Measurements from ENCODE around the gene CACNA2D3. TPM values are rescaled to one million over a fixed set of nuclear protein-coding genes. Genes with fewer than 3 reads are reported as not detected.
"Not testable (repeated sequence)": the region's sequence is repeated elsewhere in the genome, so short reads cannot be mapped to it uniquely, and the experiment has no call there.

Gene CACNA2D3
- polyA plus RNA-seq, 1 donor = 1.9 TPM

- DNase-seq (ENCODE audit: low read depth) = not testable (repeated sequence)
Observed at GRCh38 chr3:54464554-54464953, 342.2 kb downstream of the CACNA2D3 start.

DNA sequence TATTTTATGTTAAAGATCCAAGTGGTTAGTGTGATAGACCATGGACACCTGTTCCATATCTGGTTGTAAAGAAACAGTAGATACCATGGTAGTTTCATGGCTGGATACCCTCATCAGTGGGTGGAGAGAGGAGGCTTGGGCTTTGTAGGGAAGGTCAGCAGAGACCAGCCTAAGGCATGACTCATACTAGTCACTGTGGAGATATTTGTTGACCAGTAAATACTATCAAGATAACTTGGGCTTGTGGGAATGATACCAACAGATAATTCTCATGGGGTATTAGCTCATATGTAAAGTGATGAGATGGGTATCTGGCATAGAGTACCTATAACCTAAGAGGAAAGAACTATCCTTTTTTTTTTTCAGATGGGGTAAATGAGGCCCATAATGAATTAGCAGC, 354.5 kb downstream of the CACNA2D3 start:
- DNase-seq (ENCODE audit: low read depth) = no peak

DNA sequence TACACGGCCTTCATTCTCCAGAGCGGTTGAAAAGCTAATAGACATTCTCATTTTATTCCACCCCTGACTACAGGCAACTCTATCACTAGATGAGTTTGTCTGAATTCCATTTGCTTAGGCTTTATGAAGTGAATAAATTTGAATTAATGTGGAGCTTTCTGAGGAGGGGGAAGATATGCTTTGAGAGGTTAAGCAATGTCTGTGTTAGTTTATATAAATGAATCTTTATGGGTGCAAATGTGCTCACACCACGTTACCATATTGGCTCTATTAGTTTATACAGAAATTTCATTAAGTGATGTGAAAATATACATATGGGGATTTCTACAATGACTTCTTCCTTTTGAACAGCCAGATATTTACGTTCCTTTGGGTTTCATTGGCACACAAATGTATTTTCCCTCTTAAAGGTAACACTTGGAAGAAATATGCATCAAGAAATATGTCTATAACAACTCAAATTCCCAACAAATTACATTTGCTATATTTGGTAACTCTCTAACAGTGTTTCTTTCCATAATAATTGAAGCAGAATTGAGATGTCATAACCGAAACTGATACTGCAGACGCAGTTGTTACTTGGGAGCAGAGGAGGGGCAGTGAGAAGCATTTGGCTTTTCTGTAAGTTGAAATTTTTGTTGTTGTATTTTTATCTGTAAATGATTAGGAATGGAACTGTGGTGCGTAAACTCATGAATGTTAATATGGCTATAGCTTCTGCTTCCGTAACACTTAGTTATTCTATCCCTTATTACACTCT, 359.4 kb downstream of the CACNA2D3 start:
- DNase-seq (ENCODE audit: low read depth) = no peak

DNA sequence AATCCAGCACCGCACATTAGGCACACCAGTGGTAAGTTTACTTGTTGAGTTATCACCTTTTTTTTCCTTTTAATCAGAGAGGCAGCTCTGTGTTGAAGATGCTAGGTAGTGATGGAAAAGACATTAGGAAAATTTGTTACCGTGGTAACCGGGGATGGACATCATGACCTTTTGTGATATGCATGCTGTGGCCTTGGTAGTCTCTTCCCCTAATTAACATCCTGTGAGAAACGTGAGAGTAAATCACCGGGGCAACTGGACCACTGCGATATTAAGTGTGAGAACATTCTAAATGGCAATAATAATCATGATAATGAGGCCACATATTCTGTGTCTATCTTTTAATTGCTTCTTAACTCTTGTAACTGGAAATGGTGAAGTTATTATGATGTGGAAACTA, 362.0 kb downstream of the CACNA2D3 start:
- no peak for DNase-seq (ENCODE audit: low read depth)

DNA sequence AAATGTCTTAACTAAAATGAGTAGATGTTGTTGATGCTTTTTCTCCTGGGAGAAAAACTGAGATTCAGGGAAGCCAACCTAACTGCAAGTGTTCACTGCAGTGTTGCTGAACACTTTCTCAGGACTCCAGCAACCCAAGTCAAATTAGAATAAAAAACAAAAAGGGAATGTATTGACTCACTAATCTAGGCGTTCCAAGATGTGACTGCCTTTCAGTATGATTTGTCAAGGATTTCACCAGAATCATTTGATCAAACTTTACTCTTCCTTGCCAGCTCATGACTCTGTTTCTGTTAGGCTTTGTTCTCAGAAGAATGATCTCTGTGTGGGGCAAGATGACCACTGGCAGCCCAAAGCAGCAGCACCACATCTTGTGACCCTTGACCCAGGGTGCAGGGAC, 364.0 kb downstream of the CACNA2D3 start:
- DNase-seq (ENCODE audit: low read depth) = no peak

- no peak for DNase-seq (ENCODE audit: low read depth)
Observed at GRCh38 chr3:54488297-54488696, 365.9 kb downstream of the CACNA2D3 start.

DNA sequence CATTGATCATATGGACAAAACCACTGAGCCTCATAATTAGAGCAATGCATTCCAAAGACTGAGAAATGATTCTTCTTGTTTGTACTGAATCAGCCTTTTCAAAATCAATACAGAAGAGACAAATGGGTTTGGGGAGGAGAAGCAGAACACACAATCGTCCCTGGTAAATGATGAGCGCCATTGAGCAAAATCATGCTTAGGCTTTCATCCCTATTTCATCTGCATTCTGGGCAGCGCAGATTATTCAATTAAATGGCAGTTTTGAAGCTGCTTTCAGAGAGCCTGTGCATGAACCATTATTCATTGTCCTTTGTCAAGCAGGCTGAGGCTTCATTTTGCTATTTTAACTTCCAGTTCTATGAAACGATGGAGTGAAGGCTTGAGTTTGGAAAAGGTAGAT, 371.9 kb downstream of the CACNA2D3 start:
- no peak for DNase-seq (ENCODE audit: low read depth)

DNA sequence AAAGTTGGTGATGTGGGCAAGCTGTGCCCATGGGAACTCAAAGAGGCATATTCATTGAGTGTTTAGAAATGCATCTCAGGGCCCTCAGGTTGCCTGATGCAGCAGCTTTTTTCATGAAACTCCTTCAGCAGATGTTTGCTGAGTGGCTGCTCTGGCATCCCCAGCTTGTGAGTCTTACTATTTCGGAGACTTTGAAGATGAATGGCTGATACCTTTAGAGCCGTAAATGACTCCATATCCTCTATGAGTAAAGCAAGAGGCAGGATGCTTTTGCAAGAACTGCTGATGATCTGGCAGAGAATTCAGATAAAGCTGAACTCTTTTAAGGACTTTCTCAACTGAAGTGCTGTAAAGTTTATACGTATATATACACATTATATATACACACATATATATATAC, 384.3 kb downstream of the CACNA2D3 start:
- DNase-seq (ENCODE audit: low read depth) = no peak

GRCh38 chr3:54507876-54508460, 385.6 kb downstream of the CACNA2D3 start:
- no peak for DNase-seq (ENCODE audit: low read depth)

- no peak for DNase-seq (ENCODE audit: low read depth)
Observed at GRCh38 chr3:54510506-54510905, 388.2 kb downstream of the CACNA2D3 start.

GRCh38 chr3:54511766-54512365, 389.5 kb downstream of the CACNA2D3 start:
- no peak for DNase-seq (ENCODE audit: low read depth)

- DNase-seq (ENCODE audit: low read depth) = no peak
Observed at GRCh38 chr3:54514006-54514405, 391.7 kb downstream of the CACNA2D3 start.

- DNase-seq (ENCODE audit: low read depth) = no peak
Observed at GRCh38 chr3:54514416-54514815, 392.1 kb downstream of the CACNA2D3 start.

DNA sequence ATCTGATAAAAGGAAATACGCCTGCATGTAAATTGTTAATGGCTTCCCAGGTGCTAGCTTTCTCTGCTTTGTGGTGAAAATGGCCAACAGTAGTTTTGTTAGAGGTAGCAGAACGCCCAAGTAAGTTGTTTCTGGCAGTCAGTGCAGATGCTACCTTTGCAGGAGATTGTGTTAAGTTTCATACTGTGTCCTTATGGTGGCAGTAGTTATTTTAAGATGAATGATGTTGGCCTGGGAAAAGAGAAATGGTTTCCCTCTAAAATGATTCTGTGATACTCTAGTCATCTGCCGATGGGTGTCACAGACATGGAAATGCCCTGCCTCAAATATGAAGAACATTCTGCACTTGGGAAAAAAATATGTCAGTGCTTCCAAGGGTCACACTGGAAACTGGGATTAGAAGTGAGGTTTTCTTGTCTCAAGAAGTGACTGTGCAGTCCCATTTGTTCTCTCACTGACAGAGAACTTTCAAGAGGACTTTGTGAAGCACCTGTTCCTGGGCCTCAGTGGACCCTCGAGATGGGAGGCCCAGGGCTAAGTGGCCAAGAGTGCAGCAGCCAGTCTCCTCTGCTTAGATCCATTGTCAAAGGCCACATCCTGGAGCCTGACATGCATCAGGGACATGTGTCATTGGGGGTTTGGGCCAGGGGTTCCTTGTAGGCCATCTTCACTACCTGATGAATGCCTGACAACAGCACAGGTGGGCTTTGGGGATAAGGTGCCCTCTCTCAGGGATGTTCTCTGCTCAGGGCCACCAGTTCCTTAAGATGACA, 393.3 kb downstream of the CACNA2D3 start:
- no peak for DNase-seq (ENCODE audit: low read depth)

- DNase-seq (ENCODE audit: low read depth) = no peak
Observed at GRCh38 chr3:54517424-54517823, 395.1 kb downstream of the CACNA2D3 start.

DNA sequence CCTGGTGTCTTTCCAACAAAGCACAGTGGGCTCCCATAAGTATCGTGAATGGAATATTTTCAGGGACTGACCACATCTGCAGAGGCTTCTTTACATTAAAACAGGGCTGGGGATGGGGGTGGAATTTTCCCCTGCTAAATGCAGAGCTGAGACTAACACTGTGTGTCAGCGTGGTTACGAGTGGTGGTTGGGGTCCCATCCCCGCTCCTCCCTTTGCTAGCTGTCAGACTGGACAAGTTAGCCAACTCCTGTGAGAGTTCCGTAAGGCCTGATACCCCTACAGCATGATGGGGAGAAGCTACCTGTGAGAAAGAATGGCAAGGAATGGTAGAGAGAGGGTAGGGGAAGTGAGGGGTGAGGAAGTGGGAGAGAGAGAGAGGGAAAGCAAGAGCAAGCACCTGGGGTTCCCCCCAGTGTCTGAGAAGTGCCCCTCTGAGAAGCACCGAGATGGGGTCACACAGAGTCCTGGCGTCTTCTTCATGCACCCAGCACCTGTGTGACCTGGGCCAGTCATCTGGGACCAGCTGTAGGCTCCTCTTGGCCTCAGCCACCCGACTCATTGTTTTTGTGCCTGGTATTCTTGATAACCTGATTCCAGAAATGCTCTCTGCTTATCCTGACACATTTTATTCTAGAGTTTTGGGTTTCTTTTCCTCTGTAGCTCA, 395.8 kb downstream of the CACNA2D3 start:
- no peak for DNase-seq (ENCODE audit: low read depth)

GRCh38 chr3:54519493-54519892, 397.1 kb downstream of the CACNA2D3 start:
- no peak for DNase-seq (ENCODE audit: low read depth)

DNA sequence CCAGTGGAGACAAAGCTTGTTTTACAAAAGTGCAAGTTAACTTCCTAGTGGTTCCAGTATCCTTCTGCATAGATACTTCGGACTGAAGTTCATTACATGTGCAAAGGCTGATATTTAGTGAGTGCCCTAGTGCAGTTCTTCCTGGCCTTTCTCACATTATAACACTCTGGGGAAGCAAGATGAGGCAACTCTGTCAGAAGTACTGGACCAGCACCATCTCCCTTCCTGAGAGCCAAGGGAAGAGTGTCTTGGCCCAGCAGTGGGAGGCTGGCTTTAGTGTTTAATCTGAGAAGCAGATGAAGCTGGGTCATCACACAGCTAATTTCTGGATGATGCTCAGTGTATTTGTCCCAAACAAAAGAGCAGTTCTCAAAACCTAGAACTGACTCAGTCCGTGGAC, 397.7 kb downstream of the CACNA2D3 start:
- no peak for DNase-seq (ENCODE audit: low read depth)

GRCh38 chr3:54527521-54527920, 405.2 kb downstream of the CACNA2D3 start:
- no peak for DNase-seq (ENCODE audit: low read depth)

DNA sequence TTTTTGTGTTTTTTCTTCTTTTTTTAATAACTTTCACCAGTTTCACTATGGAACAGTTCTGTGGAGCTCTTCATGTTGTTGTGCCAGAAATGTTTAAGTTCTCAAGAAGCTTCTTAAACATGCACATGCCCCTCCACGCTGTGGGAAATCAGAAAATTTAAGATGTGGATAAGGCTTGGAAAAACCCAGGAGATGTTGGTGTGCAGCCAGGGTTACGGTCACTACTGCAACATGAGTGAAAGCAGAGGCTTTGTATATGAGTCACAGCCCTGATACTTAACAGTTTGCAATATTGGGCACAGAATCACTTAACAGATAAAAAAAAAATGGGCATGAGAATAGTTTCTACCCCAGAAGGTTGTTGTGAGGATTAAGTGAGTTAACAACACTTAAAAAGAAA, 405.6 kb downstream of the CACNA2D3 start:
- no peak for DNase-seq (ENCODE audit: low read depth)

DNA sequence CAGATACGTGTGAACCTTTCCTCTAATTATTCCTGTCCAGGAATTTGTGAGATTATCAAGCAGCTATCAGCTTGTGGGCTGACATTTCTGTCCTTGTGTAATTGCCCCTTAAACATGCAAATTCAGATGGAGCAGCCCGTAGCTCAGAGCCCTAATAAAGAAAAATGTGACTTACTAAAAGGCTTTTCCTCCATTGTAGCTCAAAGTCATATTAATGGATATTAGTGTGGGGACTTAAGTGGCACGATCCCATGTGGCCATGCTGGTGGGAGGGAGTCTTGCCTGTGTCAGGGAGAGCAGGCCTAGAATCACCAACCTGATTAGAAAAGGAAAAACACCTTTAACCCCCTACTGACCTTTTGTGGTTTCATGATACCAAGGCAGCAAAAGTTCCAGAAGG, 406.3 kb downstream of the CACNA2D3 start:
- DNase-seq (ENCODE audit: low read depth) = no peak

- DNase-seq (ENCODE audit: low read depth) = no peak
Observed at GRCh38 chr3:54530091-54530490, 407.7 kb downstream of the CACNA2D3 start.

All from forelimb muscle (tissue), 1 donor.